Measurements from ENCODE around the gene LCN12. TPM values are rescaled to one million over a fixed set of nuclear protein-coding genes. Genes with fewer than 3 reads are reported as not detected.

The LCN12 gene
- total RNA-seq, 6 experiments from 2014 or later, result 2.7 to 36.4 (median 20.3) TPM

- 91% methylated on average over 14 of the region's 32 CpGs for WGBS (ENCODE audit: insufficient coverage, low coverage, low lambda C conversion rate, missing lambda C conversion rate)
- Histone ChIP-seq H3K4me3 (no peak overlapping the region), H3K4me1 (no peaks in the 10 kb centered on the region), H3K9me3 (no peaks in the 10 kb centered on the region), H3K36me3 (peaks cover 0 to 46% (median 11%) of the 10 kb centered on the region in 4 donors), H3K27ac (no peak overlapping the region), H3K27me3 (no peaks in the 10 kb centered on the region)
- intact Hi-C loops (cut with DNase I), result no loop called here
- no peak for ATAC-seq
- TF ChIP-seq POLR2A (IDR thresholded peaks at IDR 0.05), result no peak
- TF ChIP-seq, protein P1, sequence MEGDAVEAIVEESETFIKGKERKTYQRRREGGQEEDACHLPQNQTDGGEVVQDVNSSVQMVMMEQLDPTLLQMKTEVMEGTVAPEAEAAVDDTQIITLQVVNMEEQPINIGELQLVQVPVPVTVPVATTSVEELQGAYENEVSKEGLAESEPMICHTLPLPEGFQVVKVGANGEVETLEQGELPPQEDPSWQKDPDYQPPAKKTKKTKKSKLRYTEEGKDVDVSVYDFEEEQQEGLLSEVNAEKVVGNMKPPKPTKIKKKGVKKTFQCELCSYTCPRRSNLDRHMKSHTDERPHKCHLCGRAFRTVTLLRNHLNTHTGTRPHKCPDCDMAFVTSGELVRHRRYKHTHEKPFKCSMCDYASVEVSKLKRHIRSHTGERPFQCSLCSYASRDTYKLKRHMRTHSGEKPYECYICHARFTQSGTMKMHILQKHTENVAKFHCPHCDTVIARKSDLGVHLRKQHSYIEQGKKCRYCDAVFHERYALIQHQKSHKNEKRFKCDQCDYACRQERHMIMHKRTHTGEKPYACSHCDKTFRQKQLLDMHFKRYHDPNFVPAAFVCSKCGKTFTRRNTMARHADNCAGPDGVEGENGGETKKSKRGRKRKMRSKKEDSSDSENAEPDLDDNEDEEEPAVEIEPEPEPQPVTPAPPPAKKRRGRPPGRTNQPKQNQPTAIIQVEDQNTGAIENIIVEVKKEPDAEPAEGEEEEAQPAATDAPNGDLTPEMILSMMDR (IDR thresholded peaks at IDR 0.05), result no peak
- DNase-seq, result no peak
Measured at GRCh38 chr9:136916330-136917184, 35.5 kb upstream of the LCN12 start.

GRCh38 chr9:136917902-136918301 is 34.2 kb upstream of the LCN12 start:
- H3K27ac ChIP-seq, result no peak overlapping the region
- intact Hi-C loops (cut with DNase I), result no loop called here
- H3K9me3 ChIP-seq, result no peaks in the 10 kb centered on the region
- TF ChIP-seq POLR2A (IDR thresholded peaks at IDR 0.05), result no peak
- TF ChIP-seq, protein P1 (IDR thresholded peaks at IDR 0.05), result no peak
- DNase-seq, result no peak
- 90% methylated on average over 11 of the region's 11 CpGs for WGBS (ENCODE audit: insufficient coverage, low coverage, low lambda C conversion rate, missing lambda C conversion rate)
- no peak for ATAC-seq
- H3K36me3 ChIP-seq, result peaks cover 0 to 46% (median 11%) of the 10 kb centered on the region in 4 donors
- no peak overlapping the region for H3K4me3 ChIP-seq
- H3K4me1 ChIP-seq, result no peaks in the 10 kb centered on the region
- H3K27me3 ChIP-seq, result no peaks in the 10 kb centered on the region

- no peaks in the 10 kb centered on the region for H3K4me1 ChIP-seq
- H3K27me3 ChIP-seq, result no peaks in the 10 kb centered on the region
- intact Hi-C loops (cut with DNase I), result no loop called here
- peaks cover 0 to 41% (median 11%) of the 10 kb centered on the region in 4 donors for H3K36me3 ChIP-seq
- 99% methylated on average over 13 of the region's 15 CpGs for WGBS (ENCODE audit: insufficient coverage, low coverage, low lambda C conversion rate, missing lambda C conversion rate)
- no peak overlapping the region for H3K4me3 ChIP-seq
- no peak for ATAC-seq
- no peaks in the 10 kb centered on the region for H3K9me3 ChIP-seq
- DNase-seq, result no peak
- TF ChIP-seq POLR2A (IDR thresholded peaks at IDR 0.05), result no peak
- TF ChIP-seq, protein P1 (IDR thresholded peaks at IDR 0.05), result no peak
- no peak overlapping the region for H3K27ac ChIP-seq
Measured at GRCh38 chr9:136920069-136920468, 32.0 kb upstream of the LCN12 start.

DNA sequence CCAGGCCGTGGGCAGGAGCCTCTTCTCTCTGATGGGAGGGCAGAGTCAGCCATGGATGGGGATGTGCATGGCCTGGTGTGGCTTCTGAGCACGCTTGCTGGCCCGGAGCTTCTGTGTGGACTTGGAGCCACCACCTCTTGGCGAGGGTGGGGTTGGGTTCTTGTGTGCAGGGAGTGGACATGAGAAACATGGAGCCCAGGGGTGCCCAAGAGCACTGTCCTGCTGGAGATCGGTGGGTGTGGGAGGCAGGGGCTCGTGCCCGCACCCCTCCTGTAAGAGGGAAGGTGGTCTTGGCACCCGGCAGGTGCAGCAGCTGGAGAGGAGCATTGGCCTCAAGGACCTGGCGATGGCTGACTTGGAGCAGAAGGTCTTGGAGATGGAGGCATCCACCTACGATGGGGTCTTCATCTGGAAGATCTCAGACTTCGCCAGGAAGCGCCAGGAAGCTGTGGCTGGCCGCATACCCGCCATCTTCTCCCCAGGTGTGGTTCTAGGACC is 31.3 kb upstream of the LCN12 start:
- H3K9me3 ChIP-seq, result no peaks in the 10 kb centered on the region
- H3K27ac ChIP-seq, result no peak overlapping the region
- no peak for TF ChIP-seq POLR2A (IDR thresholded peaks at IDR 0.05)
- TF ChIP-seq, protein P1 (IDR thresholded peaks at IDR 0.05), result no peak
- no peak for ATAC-seq
- no peak for DNase-seq
- no peak overlapping the region for H3K4me3 ChIP-seq
- H3K4me1 ChIP-seq, result no peaks in the 10 kb centered on the region
- intact Hi-C loops (cut with DNase I), result no loop called here
- no peaks in the 10 kb centered on the region for H3K27me3 ChIP-seq
- WGBS (ENCODE audit: insufficient coverage, low coverage, low lambda C conversion rate, missing lambda C conversion rate), result no CpG with 5 or more reads among the region's 14 CpGs
- H3K36me3 ChIP-seq, result peaks cover 0 to 42% (median 10%) of the 10 kb centered on the region in 4 donors

All from right lobe of liver (tissue), 6 donors.